ENCODE data around the gene PLRG1. TPM values are rescaled to one million over a fixed set of nuclear protein-coding genes. Genes with fewer than 3 reads are reported as not detected.
"Not testable (repeated sequence)": the region's sequence is repeated elsewhere in the genome, so short reads cannot be mapped to it uniquely, and the experiment has no call there.

The PLRG1 gene
- 100 to 1,000 TPM; 150 to 152 TPM for total RNA-seq

DNA sequence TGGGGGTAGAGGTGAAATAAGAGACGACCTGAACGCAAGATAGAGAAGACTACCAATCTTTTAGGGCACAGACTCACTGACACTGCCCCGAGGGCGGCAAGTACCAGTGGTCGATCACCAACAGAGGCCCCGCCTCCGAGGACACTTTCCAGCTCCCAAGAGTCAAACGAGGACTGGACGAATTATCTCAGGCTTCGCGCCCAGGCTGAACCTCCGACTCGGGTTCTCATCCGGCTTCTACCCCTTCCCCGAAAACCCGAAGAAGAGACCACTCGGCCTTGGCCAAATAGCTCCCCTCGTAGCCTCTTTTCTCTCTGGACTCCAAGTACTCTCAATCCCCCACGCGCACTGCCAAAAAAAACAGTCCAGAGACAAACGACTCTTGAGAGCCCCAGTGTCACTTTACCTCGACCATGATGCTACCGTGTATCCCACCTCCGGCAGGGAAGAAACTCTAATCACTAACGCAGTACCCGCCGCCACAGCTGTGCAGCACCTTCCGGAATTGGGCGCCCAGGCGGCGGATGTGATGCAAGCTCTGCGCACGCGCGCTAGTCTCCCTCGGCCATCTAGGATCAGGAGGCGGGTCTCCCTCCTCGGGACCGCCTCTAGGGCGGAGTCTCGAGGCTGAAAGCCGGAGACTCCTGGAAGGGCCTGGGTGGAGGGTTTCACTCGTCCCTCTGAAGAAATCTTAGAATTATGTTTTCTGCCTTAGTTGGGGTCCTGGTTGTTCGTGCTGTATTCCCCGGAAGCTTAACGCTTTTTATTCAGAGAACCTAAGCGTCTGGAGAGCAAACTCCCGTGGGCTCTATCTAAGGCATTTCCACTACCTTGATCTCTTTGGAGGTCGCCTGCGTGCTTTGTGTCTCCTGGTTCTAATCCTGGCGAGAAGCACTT lies at the start of gene PLRG1:
Gene PLRG1, minus strand, starts transcription at position 507 of the 897 bp plus-strand sequence. Its CDS starts 92 bp downstream, at position 415.
- DNase-seq = peak; percentile 95
- Mint-ChIP-seq H3K4me3 (peak within 1 kb of the TSS; percentile 95), H3K36me3 (peaks cover 7% of the 10 kb centered on the region)

GRCh38 chr4:154597798-154598774 lies 47.9 kb upstream of the PLRG1 start:
- no peak overlapping the region for H3K27ac Mint-ChIP-seq
- no peaks in the 10 kb centered on the region for H3K9me3 Mint-ChIP-seq
- no peaks in the 10 kb centered on the region for H3K36me3 Mint-ChIP-seq
- H3K27me3 Mint-ChIP-seq = peaks cover 28% of the 10 kb centered on the region
- no peak overlapping the region for H3K4me3 Mint-ChIP-seq
- H3K4me1 Mint-ChIP-seq = no peaks in the 10 kb centered on the region
- DNase-seq = no peak

More for the DNA sequence above, at the start of gene PLRG1:
- H3K4me1 Mint-ChIP-seq = peaks cover 15% of the 10 kb centered on the region
- peak within 1 kb of the TSS; percentile 95 for H3K27ac Mint-ChIP-seq
- no peaks in the 10 kb centered on the region for H3K9me3 Mint-ChIP-seq
- no peaks in the 10 kb centered on the region for H3K27me3 Mint-ChIP-seq

GRCh38 chr4:154597281-154597680 lies 47.1 kb upstream of the PLRG1 start:
- H3K27ac Mint-ChIP-seq, H3K9me3 Mint-ChIP-seq, H3K4me1 Mint-ChIP-seq, H3K4me3 Mint-ChIP-seq, DNase-seq, H3K36me3 Mint-ChIP-seq: not testable (repeated sequence)
- peaks cover 22% of the 10 kb centered on the region for H3K27me3 Mint-ChIP-seq

- Mint-ChIP-seq H3K9me3 (no peaks in the 10 kb centered on the region), H3K36me3 (no peaks in the 10 kb centered on the region), H3K4me3 (no peak overlapping the region), H3K4me1 (no peaks in the 10 kb centered on the region), H3K27me3 (peaks cover 16% of the 10 kb centered on the region), H3K27ac (no peak overlapping the region)
- DNase-seq = no peak
Observed at GRCh38 chr4:154595807-154596206, 45.6 kb upstream of the PLRG1 start.

DNA sequence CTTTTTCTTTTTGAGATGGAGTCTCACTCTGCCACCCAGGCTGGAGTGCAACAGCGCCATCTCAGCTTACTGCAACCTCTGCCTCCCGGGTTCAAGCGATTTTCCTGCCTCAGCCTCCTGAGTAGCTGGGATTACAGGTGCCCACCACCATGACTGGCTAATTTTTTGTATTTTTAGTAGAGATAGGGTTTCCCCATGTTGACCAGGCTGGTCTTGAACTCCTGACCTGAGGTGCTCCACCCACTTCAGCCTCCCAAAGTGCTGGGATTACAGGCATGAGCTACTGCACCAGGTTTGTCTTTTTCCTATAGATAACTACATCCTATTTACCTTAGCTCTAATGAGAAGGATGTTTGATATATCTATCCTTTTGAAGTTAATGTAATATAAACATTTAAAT lies 44.1 kb upstream of the PLRG1 start:
- H3K9me3 Mint-ChIP-seq, H3K4me1 Mint-ChIP-seq, H3K4me3 Mint-ChIP-seq, H3K36me3 Mint-ChIP-seq, H3K27ac Mint-ChIP-seq, DNase-seq: not testable (repeated sequence)
- peaks cover 16% of the 10 kb centered on the region for H3K27me3 Mint-ChIP-seq

DNA sequence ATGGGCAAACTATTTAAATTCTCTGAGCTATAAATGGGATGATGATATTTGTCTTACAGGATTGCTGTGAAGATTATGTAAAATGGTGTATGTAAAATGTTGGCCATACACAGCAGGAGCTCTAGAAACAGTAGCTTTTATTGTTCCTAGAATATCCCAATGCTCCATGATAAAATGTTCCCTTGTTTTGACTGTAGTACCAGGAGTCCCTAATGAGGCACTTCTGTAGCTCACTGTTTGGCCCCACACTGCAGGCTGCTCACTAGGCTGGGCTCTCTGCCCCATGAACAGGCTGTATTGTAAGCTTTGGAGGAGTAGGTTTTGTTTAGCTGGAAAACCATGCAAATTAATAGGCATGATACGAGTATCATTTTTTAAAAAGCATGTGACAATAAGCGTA lies 43.7 kb upstream of the PLRG1 start:
- Mint-ChIP-seq H3K4me1 (no peaks in the 10 kb centered on the region), H3K27me3 (peaks cover 17% of the 10 kb centered on the region), H3K36me3 (no peaks in the 10 kb centered on the region), H3K9me3 (no peaks in the 10 kb centered on the region), H3K4me3 (no peak overlapping the region), H3K27ac (no peak overlapping the region)
- no peak for DNase-seq

- Mint-ChIP-seq H3K4me3 (no peak overlapping the region), H3K4me1 (no peaks in the 10 kb centered on the region)
Observed at GRCh38 chr4:154591890-154592289, 41.7 kb upstream of the PLRG1 start.

GRCh38 chr4:154590329-154591006 lies 40.3 kb upstream of the PLRG1 start, which contains the start of gene FGA:
Gene FGA (minus strand): TSS chr4:154590742. CDS start chr4:154590687, 55 bp downstream.
- Mint-ChIP-seq H3K9me3 (no peaks in the 10 kb centered on the region), H3K27me3 (peaks cover 17% of the 10 kb centered on the region), H3K36me3 (no peaks in the 10 kb centered on the region), H3K27ac (no peak within 1 kb of the TSS), H3K4me3 (no peak within 1 kb of the TSS), H3K4me1 (no peaks in the 10 kb centered on the region)
- DNase-seq = no peak

More at GRCh38 chr4:154591890-154592289, 41.7 kb upstream of the PLRG1 start:
- Mint-ChIP-seq H3K36me3 (no peaks in the 10 kb centered on the region), H3K27ac (no peak overlapping the region), H3K27me3 (peaks cover 13% of the 10 kb centered on the region), H3K9me3 (no peaks in the 10 kb centered on the region)
- no peak for DNase-seq

GRCh38 chr4:154589296-154590197 lies 39.3 kb upstream of the PLRG1 start:
- Mint-ChIP-seq H3K27ac (no peak overlapping the region), H3K4me3 (no peak overlapping the region), H3K9me3 (no peaks in the 10 kb centered on the region), H3K27me3 (peaks cover 17% of the 10 kb centered on the region), H3K4me1 (no peaks in the 10 kb centered on the region), H3K36me3 (no peaks in the 10 kb centered on the region)
- no peak for DNase-seq

- Mint-ChIP-seq H3K27ac (no peak overlapping the region), H3K4me3 (no peak overlapping the region), H3K9me3 (no peaks in the 10 kb centered on the region), H3K36me3 (no peaks in the 10 kb centered on the region), H3K27me3 (peaks cover 17% of the 10 kb centered on the region), H3K4me1 (no peaks in the 10 kb centered on the region)
- no peak for DNase-seq
Observed at GRCh38 chr4:154588198-154588597, 38.0 kb upstream of the PLRG1 start.

DNA sequence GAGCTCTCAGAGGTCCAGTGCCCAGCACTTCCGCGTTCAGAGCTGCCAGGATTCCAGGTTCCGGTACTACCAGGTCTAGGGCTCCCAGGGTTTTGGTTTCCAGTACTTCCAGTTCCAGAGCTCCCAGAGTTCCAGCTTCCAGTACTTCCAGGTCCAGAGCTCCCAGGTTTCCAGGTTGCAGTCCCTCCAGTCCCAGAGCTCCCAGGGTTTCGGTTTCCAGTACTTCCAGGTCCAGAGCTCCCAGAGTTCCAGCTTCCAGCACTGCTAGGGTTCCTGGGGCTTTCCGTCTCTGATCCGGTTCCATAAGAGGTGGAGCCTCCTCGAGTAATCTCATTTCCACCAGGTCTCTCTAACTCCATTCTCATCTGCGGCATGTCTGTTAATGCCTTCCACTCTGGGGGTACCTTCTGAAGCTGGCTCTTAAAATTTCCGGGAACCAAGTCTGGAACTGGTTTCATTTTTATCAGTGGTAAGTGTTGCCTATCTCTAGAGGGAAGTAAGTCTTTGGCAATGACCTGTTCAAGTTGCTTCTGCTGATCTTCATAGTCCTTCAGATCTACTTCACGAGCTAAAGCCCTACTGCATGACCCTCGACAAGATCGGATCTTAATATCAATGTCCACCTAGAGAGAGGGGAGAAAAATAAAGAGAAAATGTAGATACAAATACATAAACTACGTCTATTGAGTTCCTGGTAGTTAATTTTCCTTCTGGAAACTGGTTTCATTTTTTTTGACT lies 36.3 kb upstream of the PLRG1 start:
- Mint-ChIP-seq H3K4me3 (no peak overlapping the region), H3K27ac (no peak overlapping the region), H3K4me1 (no peaks in the 10 kb centered on the region), H3K9me3 (no peaks in the 10 kb centered on the region), H3K27me3 (peaks cover 18% of the 10 kb centered on the region), H3K36me3 (no peaks in the 10 kb centered on the region)
- DNase-seq = no peak

DNA sequence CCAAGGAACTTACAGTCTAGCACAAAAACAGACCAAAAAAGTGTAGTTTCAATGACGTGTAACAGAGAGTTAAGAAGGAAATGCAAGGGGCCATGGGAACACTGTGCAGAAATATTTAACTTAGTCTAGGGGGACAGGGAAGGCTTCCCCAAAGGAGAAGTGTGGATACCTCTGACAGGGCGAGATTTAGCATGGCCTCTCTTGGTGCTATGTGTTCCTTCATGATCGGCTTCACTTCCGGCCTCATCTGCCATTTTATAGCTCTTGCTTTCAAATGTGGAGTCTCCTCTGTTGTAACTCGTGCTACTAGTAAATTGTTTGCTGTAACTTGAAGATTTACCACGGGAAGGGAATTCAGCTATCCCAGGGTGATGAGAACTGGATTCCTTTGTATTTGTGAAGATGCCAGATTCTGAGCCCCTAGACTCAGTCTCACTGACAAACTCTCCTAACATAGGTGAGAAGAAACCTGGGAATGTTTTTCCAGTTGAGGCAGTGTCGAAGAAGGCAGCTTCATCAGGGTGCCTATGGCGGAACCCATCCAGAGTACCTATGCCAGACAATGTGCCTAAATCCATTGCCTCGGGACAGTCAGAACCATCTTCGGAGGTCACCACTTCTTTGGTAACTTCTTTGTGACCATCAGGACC lies 35.3 kb upstream of the PLRG1 start:
- H3K4me1 Mint-ChIP-seq = no peaks in the 10 kb centered on the region
- H3K4me3 Mint-ChIP-seq = no peak overlapping the region
- peaks cover 18% of the 10 kb centered on the region for H3K27me3 Mint-ChIP-seq
- DNase-seq = no peak
- H3K36me3 Mint-ChIP-seq = no peaks in the 10 kb centered on the region
- H3K9me3 Mint-ChIP-seq = no peaks in the 10 kb centered on the region
- H3K27ac Mint-ChIP-seq = no peak overlapping the region

- Mint-ChIP-seq H3K36me3 (no peaks in the 10 kb centered on the region), H3K27me3 (peaks cover 17% of the 10 kb centered on the region), H3K27ac (no peak overlapping the region), H3K9me3 (no peaks in the 10 kb centered on the region), H3K4me3 (no peak overlapping the region), H3K4me1 (no peaks in the 10 kb centered on the region)
- no peak for DNase-seq
Observed at GRCh38 chr4:154584259-154584658, 34.1 kb upstream of the PLRG1 start.
